AG09319 (cell line): ENCODE measurements around the gene ENPEP.
"Not testable (repeated sequence)": the region's sequence is repeated elsewhere in the genome, so short reads cannot be mapped to it uniquely, and the experiment has no call there.

Experiments
- DNase-seq: peaks from one replicate; pipeline ENCODE4 v3.0.0-alpha.2; 2010; ENCODE audit warnings: low read depth; ENCODE audit errors: extremely low read depth
- CTCF ChIP-seq: IDR thresholded peaks from 2 replicates; pipeline ENCODE4 v1.5.1; 2011; ENCODE audit warnings: low read depth, mild to moderate bottlenecking, inconsistent platforms, low read length, moderate library complexity

The ENPEP gene

GRCh38 chr4:110475881-110476818 lies at the start of gene ENPEP:
TSS of gene ENPEP (plus strand) at chr4:110476155. CDS start at chr4:110476415, 260 bp downstream.
- TF ChIP-seq CTCF = no peak
- DNase-seq = peak; percentile 2

- DNase-seq = not testable (repeated sequence)
Measured at GRCh38 chr4:110431805-110432204, 44.1 kb upstream of the ENPEP start.

DNA sequence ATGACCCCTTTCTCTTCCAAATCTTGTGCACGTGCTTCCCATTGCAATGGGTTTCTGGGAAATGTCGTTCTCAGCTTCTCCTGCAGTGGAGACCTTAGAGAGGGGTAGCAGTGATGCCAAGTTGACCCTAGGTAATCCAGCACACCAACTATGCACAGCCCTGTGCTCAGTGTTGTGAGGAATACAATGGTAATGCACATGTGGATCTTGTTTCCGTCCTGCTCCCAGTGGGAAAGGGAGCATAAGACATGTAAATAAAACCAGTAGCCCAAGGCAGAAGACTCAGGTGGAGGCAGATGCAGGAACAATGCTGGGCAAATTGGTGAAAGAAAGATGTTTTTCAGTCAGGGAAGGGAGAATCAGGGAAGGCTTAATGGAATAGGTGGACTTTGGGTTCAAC lies 38.7 kb upstream of the ENPEP start:
- DNase-seq = not testable (repeated sequence)

- DNase-seq = not testable (repeated sequence)
Measured at GRCh38 chr4:110439209-110439608, 36.7 kb upstream of the ENPEP start.

GRCh38 chr4:110442309-110442708 lies 33.6 kb upstream of the ENPEP start:
- TF ChIP-seq CTCF = no peak; the same call in 1 of the 2 replicates
- DNase-seq = no peak

DNA sequence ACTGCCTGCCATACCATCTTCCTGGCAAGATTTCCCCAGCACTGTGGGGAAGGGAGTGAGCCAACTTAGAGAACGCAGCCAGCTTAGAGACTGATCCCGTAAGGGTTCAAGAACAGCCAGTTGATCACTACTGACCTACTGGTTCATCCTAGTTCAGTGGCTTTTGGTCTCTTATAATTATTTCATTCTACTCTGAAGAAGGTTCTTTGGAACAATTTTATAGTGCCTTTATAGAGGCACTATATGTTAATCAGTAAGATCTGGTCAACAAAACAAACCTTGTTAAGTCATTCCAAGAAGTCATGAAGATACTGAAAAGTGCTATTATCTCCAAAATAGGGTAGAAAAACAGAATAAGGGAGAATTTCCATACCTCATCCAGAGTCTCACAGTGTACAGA lies 33.2 kb upstream of the ENPEP start:
- no peak for TF ChIP-seq CTCF

DNA sequence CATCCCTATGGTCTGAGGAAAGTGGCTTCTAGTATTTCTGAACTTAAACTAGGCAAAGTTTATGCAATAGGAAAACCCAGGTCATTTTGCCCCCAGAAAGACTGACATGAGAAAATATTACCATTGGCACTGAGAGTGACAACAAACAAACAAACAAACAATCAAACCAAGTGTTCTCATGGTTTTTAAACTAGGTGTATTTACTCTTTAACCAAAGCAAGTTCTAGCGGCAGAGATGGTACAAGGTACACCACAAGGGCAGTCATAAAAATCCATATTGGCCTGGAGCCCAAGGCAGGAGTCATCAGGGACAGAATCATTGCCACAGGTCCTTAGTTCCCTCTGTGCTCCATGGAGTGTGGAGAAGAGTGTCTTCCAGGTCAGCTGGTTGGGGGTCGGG lies 26.0 kb upstream of the ENPEP start:
- TF ChIP-seq CTCF = no peak

More for the DNA sequence above, 33.2 kb upstream of the ENPEP start:
- DNase-seq = no peak

GRCh38 chr4:110452546-110452945 lies 23.4 kb upstream of the ENPEP start:
- DNase-seq = no peak
- TF ChIP-seq CTCF = no peak

More for the DNA sequence above, 26.0 kb upstream of the ENPEP start:
- no peak for DNase-seq

DNA sequence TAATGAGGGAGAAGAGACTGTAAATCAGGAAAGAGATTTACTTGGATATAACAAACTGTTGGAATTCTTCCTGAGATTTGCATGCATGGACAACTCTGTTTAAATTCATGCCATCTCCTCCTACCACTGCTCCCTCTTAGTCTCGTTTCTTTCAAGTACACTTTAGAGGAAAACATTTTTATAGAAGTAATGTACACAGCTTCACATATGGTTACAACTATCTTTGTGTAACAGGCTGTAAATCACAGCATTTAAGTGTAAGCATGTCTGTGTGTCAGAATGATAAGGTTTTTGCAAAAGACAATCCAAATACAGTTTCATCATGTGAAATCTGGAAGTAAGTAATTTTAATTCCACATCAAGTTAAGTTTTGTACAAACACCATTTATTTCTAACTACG lies 21.5 kb upstream of the ENPEP start:
- DNase-seq = peak; percentile 4
- no peak for TF ChIP-seq CTCF
